GM18867 (cell line): ENCODE data around the gene TTYH1.
"Not testable (repeated sequence)": the region's sequence is repeated elsewhere in the genome, so short reads cannot be mapped to it uniquely, and the experiment has no call there.

Experiments used
- ATAC-seq: cut with Tn5 transposase; IDR thresholded peaks from one replicate; pipeline ENCODE4 v1.9.1; 2021; ENCODE audit warnings: mild to moderate bottlenecking, moderate library complexity; ENCODE audit not compliant: unreplicated experiment

Gene TTYH1

DNA sequence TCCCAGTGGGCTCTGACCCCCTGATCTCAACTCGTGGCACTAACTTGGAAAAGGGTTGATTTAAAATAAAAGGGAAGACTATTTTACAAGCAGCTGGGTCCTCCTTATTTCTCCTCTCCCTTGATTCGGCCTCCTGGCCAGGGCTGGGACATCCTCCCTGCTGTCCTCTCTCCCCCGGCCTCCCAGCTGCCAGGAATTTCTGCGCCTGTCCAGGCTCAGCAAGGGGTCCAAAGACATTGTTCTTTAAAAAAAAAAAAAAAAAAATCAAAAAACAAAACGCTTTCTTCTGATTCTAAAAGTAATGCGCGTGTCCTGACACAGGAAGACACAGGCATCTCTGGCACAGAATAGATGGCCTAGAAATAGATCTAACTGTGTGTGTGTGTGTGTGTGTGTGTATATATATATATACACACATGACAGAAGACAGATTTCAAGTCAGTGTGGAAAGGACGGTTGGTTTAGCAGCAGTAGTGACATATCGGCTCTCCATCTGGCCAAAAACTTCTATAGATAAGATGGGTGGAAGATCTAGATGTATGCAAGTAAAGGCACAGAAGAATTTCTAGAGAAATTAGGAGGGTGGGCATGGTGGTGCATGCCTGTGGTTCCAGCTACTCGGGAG is 21.5 kb downstream of the TTYH1 start:
- ATAC-seq = no peak

DNA sequence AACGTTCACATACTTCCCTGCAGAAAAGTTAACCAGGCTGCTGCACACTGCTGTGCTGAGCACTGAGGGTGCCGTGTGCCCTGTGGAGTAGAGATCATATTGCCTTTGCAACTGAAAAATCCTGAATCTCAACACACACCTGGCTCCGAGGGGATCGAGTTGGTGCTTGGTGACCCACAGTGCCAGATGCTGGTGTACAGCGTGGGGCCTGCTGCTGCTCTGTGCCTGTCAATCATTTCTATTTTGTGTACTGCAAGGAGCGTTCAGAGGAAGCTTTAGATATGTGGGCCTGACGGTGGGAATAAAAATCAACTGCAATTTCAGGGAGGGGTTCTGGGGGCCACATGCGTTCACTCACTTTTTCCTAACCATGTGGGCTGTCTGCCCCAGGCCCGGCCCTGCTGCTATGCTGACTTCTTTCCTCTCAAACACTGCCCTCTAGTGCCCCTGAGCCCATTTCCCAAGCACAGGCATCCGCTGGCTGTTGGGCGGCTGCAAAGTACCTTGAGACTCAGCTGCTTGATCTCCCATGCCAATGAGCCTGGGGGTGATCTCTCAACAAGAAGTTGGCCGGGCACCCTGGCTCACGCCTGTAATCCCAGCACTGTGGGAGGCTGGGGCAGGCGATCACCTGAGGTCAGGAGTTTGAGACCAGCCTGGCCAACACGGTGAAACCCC is 24.0 kb downstream of the TTYH1 start:
- no peak for ATAC-seq

DNA sequence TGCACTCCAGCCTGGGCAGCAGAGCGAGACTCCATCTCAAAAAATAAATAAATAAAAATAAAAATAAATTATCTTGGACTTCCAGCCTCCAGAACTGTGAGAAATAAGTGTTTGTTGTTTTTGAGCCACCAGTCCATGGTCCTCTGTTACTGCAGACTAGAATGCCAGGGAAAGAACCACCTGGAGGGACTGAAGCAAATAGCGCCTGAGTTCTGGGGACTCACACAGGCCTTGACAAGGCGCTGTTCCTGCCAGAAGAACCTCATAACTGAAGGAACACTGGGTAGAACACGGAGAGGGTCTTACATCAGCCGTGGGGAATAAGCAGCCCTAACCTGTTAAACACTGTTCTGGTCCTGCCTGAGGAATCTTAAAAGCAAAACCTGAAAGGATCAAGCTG is 25.4 kb downstream of the TTYH1 start:
- ATAC-seq = no peak

DNA sequence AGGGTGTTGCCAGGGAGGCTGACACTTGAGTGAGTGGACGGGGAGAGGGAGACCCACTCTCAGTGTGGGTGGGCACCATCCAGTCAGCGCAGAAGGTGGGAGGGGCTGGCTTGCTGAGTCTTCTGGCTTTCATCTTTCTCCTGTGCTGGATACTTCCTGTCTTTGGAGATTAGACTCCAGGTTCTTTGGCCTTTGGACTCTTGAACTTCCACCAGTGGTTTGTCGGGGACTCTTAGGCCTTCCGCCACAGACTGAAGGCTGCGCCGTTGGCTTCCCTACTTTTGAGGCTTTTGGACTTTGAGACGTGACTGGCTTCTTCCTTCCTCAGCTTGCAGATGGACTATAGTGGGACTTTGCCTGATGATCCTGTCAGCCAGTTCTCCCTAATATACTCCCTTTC is 29.5 kb downstream of the TTYH1 start:
- ATAC-seq = no peak

DNA sequence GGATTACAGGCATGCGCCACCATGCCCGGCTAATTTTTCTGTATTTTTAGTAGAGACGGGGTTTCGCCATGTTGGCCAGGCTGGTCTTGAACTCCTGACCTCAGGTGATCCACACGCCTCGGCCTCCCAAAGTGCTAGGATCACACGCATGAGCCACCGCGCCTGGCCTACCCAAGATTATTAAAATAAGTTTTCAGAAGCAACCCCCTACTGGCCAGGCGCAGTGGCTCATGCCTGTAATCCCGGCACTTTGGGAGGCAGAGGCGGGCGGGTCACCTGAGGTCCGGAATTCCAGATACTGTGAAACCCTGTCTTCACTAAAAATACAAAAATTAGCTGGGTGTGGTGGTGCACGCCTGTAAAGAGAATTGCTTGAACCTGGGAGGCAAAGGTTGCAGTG is 31.1 kb downstream of the TTYH1 start:
- ATAC-seq = not testable (repeated sequence)

DNA sequence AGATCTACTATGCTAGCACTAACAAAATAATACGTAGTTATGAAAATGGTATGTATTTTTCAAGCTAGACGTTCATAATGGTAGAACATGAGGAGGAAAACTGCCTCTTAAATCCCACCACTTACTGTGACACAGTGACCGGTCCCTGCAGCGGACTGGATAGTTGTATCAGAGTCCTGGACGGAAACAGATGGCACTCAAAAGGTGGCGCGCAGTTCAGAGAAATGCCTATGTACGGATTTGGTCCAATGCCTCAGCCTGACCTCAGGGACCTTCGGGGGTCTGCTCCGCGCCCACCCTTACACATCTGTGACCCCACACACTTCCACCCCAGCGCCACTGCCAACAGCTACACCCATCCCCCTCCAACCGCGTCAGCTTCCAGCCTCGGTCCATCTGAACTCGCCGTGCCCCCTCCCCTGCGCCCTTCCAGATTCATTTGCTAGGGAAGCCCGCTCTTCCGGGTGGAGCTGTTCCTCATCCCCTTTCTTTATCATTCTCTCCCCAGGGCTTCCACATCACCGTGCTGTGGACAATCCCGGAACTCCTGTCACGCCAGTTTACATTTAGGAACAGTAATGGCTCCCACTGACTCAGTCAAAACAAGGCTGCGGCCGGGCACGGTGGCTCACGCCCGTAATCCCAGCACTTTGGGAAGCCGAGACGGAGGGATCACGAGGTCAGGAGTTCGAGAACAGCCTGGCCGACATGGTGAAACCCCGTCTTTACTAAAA is 32.9 kb downstream of the TTYH1 start:
- no peak for ATAC-seq

DNA sequence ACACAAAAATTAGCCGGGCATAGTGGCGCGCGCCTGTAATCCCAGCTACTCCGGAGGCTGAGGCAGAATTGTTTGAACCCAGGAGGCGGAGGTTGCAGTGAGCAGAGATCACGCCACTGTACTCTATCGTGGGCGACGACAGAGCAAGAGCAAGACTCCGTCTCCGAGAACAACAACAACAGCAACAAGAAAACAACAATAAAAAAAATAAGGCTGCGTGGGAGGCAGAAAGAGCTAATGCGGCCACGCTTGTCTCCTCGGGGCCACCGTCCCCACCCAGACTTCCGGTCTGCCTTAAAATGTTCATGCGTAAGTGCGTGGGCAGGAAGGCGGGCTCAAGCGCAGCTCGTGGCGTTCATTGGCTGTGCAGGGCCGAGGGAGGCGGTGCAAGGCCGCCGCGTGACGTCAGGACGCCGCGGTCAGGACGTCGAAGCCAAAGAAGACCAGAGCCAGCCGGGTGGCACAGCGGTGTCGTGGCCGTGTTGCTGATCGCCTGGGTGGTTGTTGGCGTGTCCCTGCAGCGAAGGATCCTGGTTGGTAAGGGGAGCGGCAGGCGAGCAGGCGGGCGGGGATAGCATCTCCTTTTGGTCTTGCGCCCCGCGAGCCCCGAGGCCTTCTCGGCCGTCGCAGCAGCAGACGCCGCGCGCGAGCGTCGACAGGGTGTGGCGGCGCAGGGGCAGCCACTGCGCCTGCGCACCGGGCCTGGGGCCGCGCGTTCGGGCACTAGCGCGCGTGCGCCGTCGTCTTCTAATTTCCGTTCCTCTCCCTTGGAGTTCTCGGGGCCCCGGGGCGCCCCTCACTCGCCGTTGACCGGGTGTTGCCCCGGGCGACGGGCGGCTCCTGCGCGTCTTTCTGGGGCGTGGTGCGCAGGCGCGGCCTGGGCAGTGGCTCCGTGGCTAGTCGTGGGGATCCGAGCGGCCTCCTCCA is 33.8 kb downstream of the TTYH1 start, which contains the start of gene LENG8:
Gene LENG8, plus strand, starts transcription at position 426 of the 927 bp plus-strand sequence. CDS start 2,146 bp downstream, outside the sequence.
- ATAC-seq = peak; percentile 87

DNA sequence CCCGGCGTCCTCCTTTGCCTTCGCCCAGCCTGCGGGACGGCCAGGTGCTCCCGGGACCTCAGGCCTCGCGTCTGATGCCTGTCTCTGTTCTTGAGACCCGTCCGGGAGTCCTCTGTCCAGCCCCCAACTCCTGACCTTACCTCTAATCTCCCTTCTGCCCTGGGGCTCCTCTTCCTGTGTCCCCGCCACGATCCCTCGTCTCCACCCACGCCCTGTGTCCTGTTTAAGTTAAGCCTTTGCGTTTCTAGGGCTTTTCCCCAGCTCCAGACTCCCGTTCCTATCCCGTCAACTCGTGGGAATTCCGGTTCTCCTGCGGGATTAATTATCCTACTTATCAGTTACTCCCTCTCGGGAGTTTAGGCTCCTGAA is 34.4 kb downstream of the TTYH1 start:
- no peak for ATAC-seq

DNA sequence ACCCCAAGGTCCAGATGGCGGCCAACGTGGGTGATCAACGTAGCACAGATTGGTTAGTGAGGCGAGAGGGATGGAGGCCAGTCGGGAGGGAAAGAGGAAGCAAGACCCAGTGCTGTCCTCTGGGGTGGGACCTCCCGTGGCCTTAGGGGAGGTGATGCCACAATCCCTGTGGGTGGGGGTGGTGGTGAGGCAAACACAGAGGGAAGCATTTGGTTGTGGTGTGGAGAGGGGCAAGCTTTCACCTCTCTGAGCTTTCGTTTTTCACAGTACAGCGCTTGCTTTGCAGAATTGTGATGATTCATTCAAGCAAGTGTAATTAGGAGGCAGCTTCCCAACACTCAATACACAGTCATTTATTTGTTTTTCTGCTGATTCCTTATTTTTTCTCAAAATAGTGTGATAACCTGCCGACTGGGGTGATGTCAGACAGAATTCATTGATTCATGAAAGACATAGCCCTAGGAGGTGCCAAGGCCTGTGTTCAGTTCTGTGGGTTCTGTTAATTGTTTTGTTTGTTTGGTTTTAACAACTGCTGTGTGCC is 36.1 kb downstream of the TTYH1 start:
- ATAC-seq = no peak

DNA sequence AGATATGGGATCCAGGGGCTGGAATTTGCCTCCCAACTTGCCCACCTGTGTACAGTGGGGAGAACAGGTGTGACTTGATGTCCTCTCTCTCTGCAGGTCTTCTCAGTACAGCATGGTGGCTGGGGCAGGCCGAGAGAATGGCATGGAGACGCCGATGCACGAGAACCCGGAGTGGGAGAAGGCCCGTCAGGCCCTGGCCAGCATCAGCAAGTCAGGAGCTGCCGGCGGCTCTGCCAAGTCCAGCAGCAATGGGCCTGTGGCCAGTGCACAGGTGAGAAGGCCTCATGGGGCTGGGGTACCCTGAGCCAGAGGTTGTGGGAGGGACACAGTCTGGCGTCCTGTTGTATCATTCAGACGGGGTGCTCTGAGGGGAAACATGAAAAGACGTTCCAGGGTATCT is 36.7 kb downstream of the TTYH1 start:
- ATAC-seq = no peak

DNA sequence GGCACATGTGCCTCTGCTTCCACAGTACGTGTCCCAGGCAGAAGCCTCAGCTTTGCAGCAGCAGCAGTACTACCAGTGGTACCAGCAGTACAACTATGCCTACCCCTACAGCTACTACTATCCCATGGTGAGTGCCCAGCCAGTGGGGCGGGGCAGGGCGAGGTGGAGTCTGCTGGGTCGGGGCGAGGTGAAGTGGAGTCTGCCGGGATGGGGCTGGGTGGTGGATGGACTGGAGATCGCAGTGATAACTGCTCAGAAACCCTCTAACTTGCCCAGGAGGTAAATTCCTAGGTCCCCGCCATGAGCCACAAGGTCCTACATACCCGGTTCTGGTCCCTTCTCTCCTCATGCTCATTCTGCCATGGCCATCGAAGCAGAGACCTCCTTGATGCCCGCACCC is 37.4 kb downstream of the TTYH1 start:
- ATAC-seq = no peak

DNA sequence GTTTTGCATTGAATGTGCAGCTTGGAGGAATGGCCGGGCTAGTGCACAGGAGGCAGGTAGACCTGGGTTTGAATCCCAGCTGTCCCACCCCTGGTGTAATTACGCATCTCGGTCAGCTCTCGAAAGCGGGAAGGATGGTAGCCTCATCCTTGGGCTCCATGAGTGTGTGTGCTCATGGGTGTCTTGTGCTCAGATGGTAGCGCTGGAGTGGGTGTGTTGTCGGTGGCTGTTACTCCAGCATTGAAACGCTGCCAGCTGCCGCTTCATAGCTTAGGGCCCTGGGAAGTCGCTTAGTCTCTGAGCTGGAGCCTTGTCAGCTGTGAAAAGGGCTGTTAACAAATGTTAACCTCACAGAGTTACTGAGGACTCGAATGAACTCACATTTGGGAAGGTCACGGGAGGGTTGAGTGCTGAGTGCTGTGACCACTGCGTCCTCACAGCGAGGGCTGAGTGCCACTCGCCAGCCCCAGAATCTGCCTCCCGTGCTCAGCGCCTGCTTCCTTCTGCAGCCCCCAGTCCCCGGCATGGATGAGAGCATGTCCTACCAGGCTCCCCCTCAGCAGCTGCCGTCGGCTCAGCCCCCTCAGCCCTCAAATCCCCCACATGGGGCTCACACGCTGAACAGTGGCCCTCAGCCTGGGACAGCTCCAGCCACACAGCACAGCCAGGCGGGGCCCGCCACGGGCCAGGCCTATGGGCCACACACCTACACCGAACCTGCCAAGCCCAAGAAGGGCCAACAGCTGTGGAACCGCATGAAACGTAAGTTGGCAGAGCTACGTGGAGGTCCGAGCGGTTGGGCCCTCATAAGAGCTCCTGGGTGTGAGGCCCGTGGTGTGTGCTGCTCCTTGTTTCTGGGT is 38.9 kb downstream of the TTYH1 start:
- no peak for ATAC-seq

DNA sequence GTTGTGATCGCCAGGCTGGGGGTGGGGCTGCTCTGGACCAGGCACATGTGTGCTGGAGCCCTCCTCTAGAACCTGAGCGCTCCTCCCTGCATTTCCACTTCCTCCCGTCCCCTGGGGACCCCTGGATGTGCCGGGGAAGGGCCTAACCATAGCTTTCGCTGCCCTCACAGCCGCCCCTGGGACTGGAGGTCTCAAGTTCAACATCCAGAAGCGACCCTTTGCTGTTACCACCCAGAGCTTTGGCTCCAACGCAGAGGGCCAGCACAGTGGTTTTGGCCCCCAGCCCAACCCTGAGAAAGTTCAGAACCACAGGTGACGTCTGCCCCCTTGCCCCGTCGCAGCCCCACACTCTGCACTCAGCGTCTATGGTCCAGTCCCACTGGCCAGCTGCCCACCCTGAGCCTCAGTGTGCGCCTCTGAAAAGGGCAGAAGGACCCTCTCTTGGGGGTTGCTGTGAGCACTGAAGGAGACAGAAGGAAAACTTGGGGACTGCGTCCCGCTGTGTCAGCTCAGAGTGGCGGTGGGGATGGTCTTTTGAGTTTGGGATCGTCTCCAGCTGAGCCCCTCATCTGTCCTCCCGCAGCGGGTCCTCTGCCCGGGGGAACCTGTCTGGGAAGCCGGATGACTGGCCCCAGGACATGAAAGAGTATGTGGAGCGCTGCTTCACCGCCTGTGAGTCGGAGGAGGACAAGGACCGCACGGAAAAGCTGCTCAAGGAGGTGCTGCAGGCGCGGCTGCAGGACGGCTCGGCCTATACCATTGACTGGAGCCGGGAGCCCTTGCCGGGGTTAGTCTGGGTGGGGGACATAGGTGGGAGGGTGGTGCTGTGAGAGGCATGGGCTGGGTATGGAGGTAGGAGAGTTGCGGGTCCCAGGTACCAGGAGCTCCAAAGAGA is 39.8 kb downstream of the TTYH1 start:
- no peak for ATAC-seq

DNA sequence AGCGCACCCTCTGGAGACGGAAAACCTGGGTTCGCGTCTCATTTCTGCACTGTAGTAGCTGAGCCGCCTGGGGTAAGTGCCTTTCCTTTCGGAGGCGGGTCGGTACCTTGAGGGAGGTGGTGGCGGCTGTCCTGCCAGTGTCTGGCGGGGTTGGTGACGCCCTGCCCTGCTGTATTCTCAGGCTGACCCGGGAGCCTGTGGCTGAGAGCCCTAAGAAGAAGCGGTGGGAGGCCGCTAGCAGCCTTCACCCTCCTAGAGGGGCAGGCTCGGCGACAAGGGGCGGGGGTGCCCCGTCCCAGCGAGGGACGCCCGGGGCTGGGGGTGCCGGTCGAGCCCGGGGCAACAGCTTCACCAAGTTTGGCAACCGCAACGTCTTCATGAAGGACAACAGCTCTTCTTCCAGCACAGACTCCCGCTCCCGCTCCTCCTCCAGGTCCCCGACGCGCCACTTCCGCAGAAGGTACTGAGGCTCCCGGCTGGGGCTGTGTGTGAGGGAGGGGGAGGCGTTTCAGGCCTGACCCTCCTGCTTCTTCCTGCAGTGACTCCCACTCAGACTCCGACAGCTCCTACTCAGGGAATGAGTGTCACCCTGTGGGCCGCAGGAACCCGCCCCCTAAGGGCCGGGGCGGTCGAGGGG is 40.6 kb downstream of the TTYH1 start:
- no peak for ATAC-seq

DNA sequence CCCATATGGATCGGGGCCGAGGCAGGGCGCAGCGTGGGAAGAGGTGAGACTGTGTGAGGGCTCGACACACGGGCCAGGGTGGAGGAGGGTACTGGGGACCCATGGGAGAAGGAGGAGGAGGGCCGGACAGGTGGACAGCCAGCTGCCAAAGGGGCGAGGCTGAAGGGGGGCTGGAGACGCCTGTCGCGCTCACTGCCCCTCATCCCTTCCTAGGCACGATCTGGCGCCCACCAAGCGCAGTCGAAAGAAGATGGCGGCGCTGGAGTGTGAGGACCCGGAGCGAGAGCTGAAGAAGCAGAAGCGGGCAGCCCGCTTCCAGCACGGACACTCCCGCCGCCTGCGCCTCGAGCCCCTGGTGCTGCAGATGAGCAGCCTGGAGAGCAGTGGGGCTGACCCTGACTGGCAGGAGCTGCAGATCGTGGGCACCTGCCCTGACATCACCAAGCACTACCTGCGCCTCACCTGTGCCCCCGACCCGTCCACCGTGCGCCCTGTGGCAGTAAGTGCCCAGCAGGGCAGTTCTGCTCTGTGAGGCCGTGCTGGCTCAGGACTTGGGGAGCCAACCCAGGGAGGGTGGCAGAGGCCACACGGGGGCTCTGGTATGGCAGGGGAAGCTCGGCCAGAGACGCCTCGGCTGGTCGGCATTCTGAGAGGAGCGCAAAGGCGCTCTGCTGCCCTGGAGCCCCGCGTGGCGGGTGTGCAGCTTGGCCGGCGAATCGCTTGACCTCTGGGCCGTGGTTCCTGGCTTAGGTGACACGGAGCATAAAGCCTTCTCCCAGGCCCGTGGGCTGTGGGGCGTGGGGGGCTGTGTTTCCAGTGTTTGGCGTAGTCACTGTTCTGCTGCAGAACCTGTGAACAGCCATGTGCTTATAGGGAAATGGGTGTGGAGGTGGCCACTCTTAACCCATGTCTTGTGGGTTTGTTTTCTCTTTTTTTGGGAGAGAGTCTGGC is 41.4 kb downstream of the TTYH1 start:
- no peak for ATAC-seq

DNA sequence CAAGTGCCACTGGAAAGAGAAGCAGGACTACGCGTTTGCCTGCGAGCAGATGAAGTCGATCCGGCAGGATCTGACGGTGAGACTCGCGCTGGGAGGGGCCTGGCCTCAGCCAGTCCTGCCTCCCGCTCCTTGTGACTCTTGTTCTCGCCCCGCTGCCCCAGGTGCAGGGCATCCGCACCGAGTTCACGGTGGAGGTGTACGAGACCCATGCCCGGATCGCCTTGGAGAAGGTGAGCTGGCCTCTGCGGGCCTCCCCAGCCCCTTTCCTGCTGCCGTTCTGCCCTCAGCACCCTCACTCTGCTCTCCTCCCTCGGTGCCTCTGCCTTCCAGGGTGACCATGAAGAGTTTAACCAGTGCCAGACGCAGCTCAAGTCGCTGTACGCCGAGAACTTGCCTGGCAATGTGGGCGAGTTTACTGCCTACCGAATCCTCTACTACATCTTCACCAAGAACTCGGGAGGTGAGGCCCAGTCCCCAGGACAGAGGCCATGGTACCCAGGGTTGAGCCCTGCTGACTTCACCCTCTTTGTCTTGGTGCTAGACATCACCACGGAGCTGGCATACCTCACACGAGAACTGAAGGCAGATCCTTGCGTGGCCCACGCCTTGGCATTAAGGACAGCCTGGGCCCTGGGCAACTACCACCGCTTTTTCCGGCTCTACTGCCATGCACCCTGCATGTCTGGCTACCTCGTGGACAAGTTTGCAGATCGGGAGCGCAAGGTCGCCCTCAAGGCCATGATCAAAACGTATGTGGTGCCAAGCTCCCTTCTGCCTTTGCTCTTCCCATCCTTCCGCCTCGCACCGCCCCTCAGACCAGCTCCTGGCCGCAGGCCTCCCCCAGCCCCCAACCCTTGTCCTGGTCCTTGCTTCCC is 42.7 kb downstream of the TTYH1 start:
- ATAC-seq = no peak
